Neural cell (in vitro differentiated cells): ENCODE results near the gene UPF3A. TPM values are rescaled to one million over a fixed set of nuclear protein-coding genes. Genes with fewer than 3 reads are reported as not detected.

Experiments used
- H2AFZ ChIP-seq: fragments of 200-600, 300-800 bp; sonication (generic), shearing (Covaris generic); 2 replicates; pipeline ENCODE4 v1.6.0; 2014; ENCODE audit warnings: low read depth, mild to moderate bottlenecking, antibody characterized with exemption, low read length, moderate library complexity
- H3F3A ChIP-seq: fragments of 200-600 bp; shearing (Covaris generic); 2 replicates; pipeline ENCODE4 v1.6.1; 2016; ENCODE audit warnings: mild to moderate bottlenecking, moderate library complexity, mixed read lengths, antibody characterized with exemption, low read length; ENCODE audit not compliant: insufficient read depth, poor library complexity, severe bottlenecking
- H3K27ac ChIP-seq: fragments of 200-600, 300-800 bp; sonication (generic), shearing (Covaris generic); 2 replicates; pipeline ENCODE4 v1.5.1; 2014; ENCODE audit warnings: mild to moderate bottlenecking, low read length, moderate library complexity
- H3K27me3 ChIP-seq: fragments of 300-800, 200-600 bp; sonication (generic), shearing (Covaris generic); 2 replicates; pipeline ENCODE4 v1.6.0; 2014; ENCODE audit warnings: mild to moderate bottlenecking, low read depth, low read length, moderate library complexity; ENCODE audit not compliant: insufficient read depth
- H3K36me3 ChIP-seq: fragments of 300-800, 200-600 bp; sonication (generic), shearing (Covaris generic); 2 replicates; pipeline ENCODE4 v1.5.1; 2014; ENCODE audit warnings: mild to moderate bottlenecking, antibody characterized with exemption, low read length, moderate library complexity; ENCODE audit not compliant: insufficient read depth
- H3K4me2 ChIP-seq: fragments of 300-800, 200-600 bp; sonication (generic), shearing (Covaris generic); 2 replicates; pipeline ENCODE4 v1.6.0; 2014; ENCODE audit warnings: mild to moderate bottlenecking, low read length
- H3K4me3 ChIP-seq: fragments of 300-800, 200-600 bp; sonication (generic), shearing (Covaris generic); 2 replicates; pipeline ENCODE4 v1.5.1; 2014; ENCODE audit warnings: mild to moderate bottlenecking, low read length, moderate library complexity
- H3K79me2 ChIP-seq: fragments of 200-600 bp; shearing (Covaris generic); replicated peaks from 2 replicates; pipeline ENCODE4 v1.6.0; 2014; ENCODE audit warnings: mild to moderate bottlenecking, low read length, moderate library complexity; ENCODE audit not compliant: insufficient read depth
- H3K9ac ChIP-seq: fragments of 300-800, 200-600 bp; sonication (generic), shearing (Covaris generic); 2 replicates; pipeline ENCODE4 v1.6.1; 2016; ENCODE audit warnings: mild to moderate bottlenecking, low read length, mixed read lengths
- H3K9me2 ChIP-seq: fragments of 200-600 bp; shearing (Covaris generic); 2 replicates; pipeline ENCODE4 v1.6.1; 2016; ENCODE audit warnings: mild to moderate bottlenecking, low read length, mixed read lengths; ENCODE audit not compliant: insufficient read depth
- H3K9me3 ChIP-seq: fragments of 200-600, 300-800 bp; sonication (generic), shearing (Covaris generic); 2 replicates; pipeline ENCODE4 v1.6.1; 2016; ENCODE audit warnings: mild to moderate bottlenecking, mixed run types, low read length, moderate library complexity, mixed read lengths
- H4K20me1 ChIP-seq: fragments of 200-600 bp; shearing (Covaris generic); 2 replicates; pipeline ENCODE4 v1.6.1; 2016; ENCODE audit warnings: mild to moderate bottlenecking, mixed run types; ENCODE audit not compliant: insufficient read depth
- CTCF ChIP-seq: fragments of 450-650 bp; IDR thresholded peaks from 2 replicates; pipeline ENCODE4 v1.5.1; 2014; ENCODE audit warnings: antibody characterized with exemption, mild to moderate bottlenecking, moderate library complexity; ENCODE audit not compliant: poor library complexity, severe bottlenecking
- EP300 ChIP-seq: fragments of 450-650 bp; conservative IDR thresholded peaks from 2 replicates; pipeline ENCODE4 v1.6.1; 2014; ENCODE audit warnings: antibody characterized with exemption, mild to moderate bottlenecking, moderate library complexity; ENCODE audit not compliant: poor library complexity, severe bottlenecking
- EZH2 ChIP-seq: fragments of 200-600, 300-800 bp; shearing (Covaris generic), sonication (generic); IDR thresholded peaks from 2 replicates; pipeline ENCODE4 v1.6.1; 2014; ENCODE audit warnings: antibody characterized with exemption, low read length, borderline replicate concordance, mild to moderate bottlenecking; ENCODE audit not compliant: insufficient read depth, poor library complexity, severe bottlenecking
- MXI1 ChIP-seq: fragments of 450-650 bp; conservative IDR thresholded peaks from 2 replicates; pipeline ENCODE4 v1.6.1; 2014; ENCODE audit warnings: antibody characterized with exemption, mild to moderate bottlenecking; ENCODE audit not compliant: poor library complexity, severe bottlenecking
- POLR2AphosphoS5 ChIP-seq: IDR thresholded peaks from 2 replicates; pipeline ENCODE4 v1.6.1; 2012
- RAD21 ChIP-seq: fragments of 450-650 bp; conservative IDR thresholded peaks from 2 replicates; pipeline ENCODE4 v1.6.1; 2014; ENCODE audit warnings: antibody characterized with exemption, mild to moderate bottlenecking, moderate library complexity
- REST ChIP-seq: IDR thresholded peaks from 2 replicates; pipeline ENCODE4 v1.6.1; 2012; ENCODE audit warnings: borderline replicate concordance
- SMC3 ChIP-seq: fragments of 450-650 bp; conservative IDR thresholded peaks from 2 replicates; pipeline ENCODE4 v1.6.1; 2014; ENCODE audit warnings: antibody characterized with exemption, mild to moderate bottlenecking, moderate library complexity; ENCODE audit not compliant: poor library complexity
- TAF1 ChIP-seq: IDR thresholded peaks from 2 replicates; pipeline ENCODE4 v1.6.1; 2012; ENCODE audit warnings: low read depth
- polyA plus RNA-seq: library from polyadenylated mRNA; depleted of rRNA; stranded (reverse); fragments of >200 nt; gene quantifications from 2 replicates; pipeline ENCODE4 v1.2.3, GENCODE V29; 2014

UPF3A gene
- polyA plus RNA-seq, 1 donor from 2014 or later: 277 TPM

DNA sequence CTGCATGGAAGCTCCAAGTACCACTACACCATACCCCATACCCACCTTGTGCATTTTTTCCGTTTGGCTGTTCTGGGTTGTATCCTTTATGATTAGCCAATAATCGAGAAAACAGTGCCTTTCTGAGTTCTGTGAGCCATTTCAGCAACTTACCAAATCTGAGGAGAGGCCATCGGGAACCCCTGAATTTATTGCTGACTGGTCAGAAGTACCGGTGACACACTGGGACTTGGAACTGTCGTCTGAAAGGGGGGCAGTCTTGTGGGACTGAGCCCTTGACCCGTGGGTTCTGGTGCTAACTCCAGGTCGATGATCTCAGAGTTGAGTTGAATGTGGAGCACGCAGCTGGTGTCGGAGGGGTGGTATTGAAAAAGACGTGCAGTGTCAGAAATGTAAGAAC is 15.0 kb downstream of the UPF3A start:
- no peaks in the 10 kb centered on the region for H3K27me3 ChIP-seq
- TF ChIP-seq EP300: no peak
- no peak for TF ChIP-seq POLR2AphosphoS5
- no peaks in the 10 kb centered on the region for H3K36me3 ChIP-seq

GRCh38 chr13:114296902-114297301 is 15.5 kb downstream of the UPF3A start:
- H4K20me1 ChIP-seq: no peaks in the 10 kb centered on the region

More for the DNA sequence above, 15.0 kb downstream of the UPF3A start:
- Histone ChIP-seq H3K9ac (no peak overlapping the region), H3K9me3 (no peaks in the 10 kb centered on the region), H3K79me2 (no peaks in the 10 kb centered on the region), H3K4me3 (no peak overlapping the region), H3K27ac (no peak overlapping the region), H2AFZ (no peak overlapping the region), H3F3A (no peaks in the 10 kb centered on the region), H3K9me2 (no peaks in the 10 kb centered on the region), H4K20me1 (no peaks in the 10 kb centered on the region), H3K4me2 (no peak overlapping the region)

GRCh38 chr13:114298866-114299265 is 17.5 kb downstream of the UPF3A start:
- Histone ChIP-seq H3K36me3 (no peaks in the 10 kb centered on the region), H3K9me2 (no peaks in the 10 kb centered on the region)
- TF ChIP-seq EZH2 (no peak), REST (no peak), TAF1 (no peak), POLR2AphosphoS5 (no peak), SMC3 (no peak), CTCF (no peak), RAD21 (no peak), EP300 (no peak)

More at GRCh38 chr13:114296902-114297301, 15.5 kb downstream of the UPF3A start:
- Histone ChIP-seq H3K79me2 (no peaks in the 10 kb centered on the region), H3K4me3 (no peak overlapping the region), H2AFZ (no peak overlapping the region), H3K36me3 (no peaks in the 10 kb centered on the region), H3K27ac (no peak overlapping the region), H3F3A (no peaks in the 10 kb centered on the region), H3K9ac (no peak overlapping the region), H3K4me2 (no peak overlapping the region), H3K27me3 (no peaks in the 10 kb centered on the region), H3K9me3 (no peaks in the 10 kb centered on the region), H3K9me2 (no peaks in the 10 kb centered on the region)
- TF ChIP-seq RAD21: no peak
- no peak for TF ChIP-seq EZH2
- no peak for TF ChIP-seq EP300
- TF ChIP-seq TAF1: no peak
- no peak for TF ChIP-seq SMC3
- no peak for TF ChIP-seq MXI1
- TF ChIP-seq REST: no peak

More at GRCh38 chr13:114298866-114299265, 17.5 kb downstream of the UPF3A start:
- no peak overlapping the region for H3K4me2 ChIP-seq
- H3K9ac ChIP-seq: no peak overlapping the region
- no peak overlapping the region for H3K27ac ChIP-seq
- H3K4me3 ChIP-seq: no peak overlapping the region
- no peaks in the 10 kb centered on the region for H3F3A ChIP-seq
- H3K79me2 ChIP-seq: no peaks in the 10 kb centered on the region
- H3K27me3 ChIP-seq: no peaks in the 10 kb centered on the region
- no peak overlapping the region for H2AFZ ChIP-seq
- no peaks in the 10 kb centered on the region for H3K9me3 ChIP-seq
- no peaks in the 10 kb centered on the region for H4K20me1 ChIP-seq
